Measurements from ENCODE around the gene GPATCH4.

Gene GPATCH4

DNA sequence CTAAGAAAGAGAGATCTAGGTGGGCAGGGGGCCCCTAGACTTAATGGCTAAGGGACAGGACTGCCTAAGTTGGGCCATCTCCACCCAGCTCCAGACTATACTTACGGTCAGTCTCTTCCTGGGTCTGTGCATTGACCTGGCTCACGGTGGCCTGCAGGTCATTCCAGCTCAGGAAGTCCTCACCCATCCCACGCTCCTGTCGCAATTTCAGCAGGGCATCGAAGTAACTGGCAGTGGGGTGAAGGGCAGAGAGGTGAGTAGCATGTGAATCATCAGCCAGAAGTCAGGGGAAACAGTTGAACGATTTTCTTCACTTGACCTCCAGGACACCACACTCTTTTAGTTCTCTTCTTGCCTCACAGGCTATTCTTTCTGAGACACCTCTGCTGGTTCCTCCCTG is 49.4 kb downstream of the GPATCH4 start:
- no peak for DNase-seq (ENCODE audit: extremely low read depth in 1 of 2, low read depth in 1 of 2)

- no peak for DNase-seq (ENCODE audit: extremely low read depth in 1 of 2, low read depth in 1 of 2)
Observed at GRCh38 chr1:156551066-156551643, 50.1 kb downstream of the GPATCH4 start.

DNA sequence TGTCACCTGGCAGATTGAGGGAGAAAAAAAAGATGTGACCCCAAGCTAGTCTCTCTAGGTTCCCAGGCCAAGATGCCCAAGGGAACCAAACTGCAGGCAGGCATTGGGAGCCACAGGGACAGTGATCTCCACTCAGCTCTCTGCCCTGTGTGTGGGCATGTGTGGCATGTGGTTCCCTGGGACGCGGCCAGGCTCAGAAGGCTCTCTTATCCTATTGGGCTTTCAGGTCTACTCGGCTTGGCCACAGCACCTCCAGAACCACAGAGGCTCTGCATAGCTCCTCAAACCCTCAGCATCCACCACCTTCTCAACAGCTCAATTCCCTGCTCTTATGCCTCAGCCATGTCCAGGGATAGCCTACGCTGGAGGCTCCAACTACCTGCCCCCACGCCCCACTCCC is 50.9 kb downstream of the GPATCH4 start:
- no peak for DNase-seq (ENCODE audit: extremely low read depth in 1 of 2, low read depth in 1 of 2)

DNA sequence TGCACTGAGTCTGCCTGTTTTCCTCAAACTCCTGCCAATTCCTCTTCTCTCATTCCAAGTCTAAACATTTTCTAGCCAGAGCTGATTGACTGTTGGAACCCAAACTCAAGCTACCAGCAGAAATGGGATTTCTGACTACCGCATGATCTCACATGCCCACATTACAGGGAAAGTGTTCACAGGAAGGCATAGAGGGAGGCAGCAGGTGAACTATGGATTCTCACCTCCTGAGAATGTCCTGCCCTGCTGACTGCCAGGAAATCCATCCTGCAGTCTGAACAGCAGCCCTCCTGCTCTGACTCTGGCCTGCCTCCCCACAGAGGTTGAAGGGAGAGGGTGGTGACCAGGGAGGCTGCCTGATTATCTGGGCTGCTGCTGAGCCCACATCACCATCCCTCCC is 51.4 kb downstream of the GPATCH4 start:
- no peak for DNase-seq (ENCODE audit: extremely low read depth in 1 of 2, low read depth in 1 of 2)

GRCh38 chr1:156549390-156549789 is 51.9 kb downstream of the GPATCH4 start:
- DNase-seq (ENCODE audit: extremely low read depth in 1 of 2, low read depth in 1 of 2), result no peak

GRCh38 chr1:156547982-156548381 is 53.3 kb downstream of the GPATCH4 start:
- DNase-seq (ENCODE audit: extremely low read depth in 1 of 2, low read depth in 1 of 2), result no peak

GRCh38 chr1:156547434-156547833 is 53.8 kb downstream of the GPATCH4 start:
- no peak for DNase-seq (ENCODE audit: extremely low read depth in 1 of 2, low read depth in 1 of 2)

GRCh38 chr1:156546267-156546666 is 55.0 kb downstream of the GPATCH4 start:
- no peak for DNase-seq (ENCODE audit: extremely low read depth in 1 of 2, low read depth in 1 of 2)

- DNase-seq (ENCODE audit: extremely low read depth in 1 of 2, low read depth in 1 of 2), result no peak
Observed at GRCh38 chr1:156544592-156545102, 56.6 kb downstream of the GPATCH4 start.
